ENCODE results near the gene PDCD1.

The PDCD1 gene

DNA sequence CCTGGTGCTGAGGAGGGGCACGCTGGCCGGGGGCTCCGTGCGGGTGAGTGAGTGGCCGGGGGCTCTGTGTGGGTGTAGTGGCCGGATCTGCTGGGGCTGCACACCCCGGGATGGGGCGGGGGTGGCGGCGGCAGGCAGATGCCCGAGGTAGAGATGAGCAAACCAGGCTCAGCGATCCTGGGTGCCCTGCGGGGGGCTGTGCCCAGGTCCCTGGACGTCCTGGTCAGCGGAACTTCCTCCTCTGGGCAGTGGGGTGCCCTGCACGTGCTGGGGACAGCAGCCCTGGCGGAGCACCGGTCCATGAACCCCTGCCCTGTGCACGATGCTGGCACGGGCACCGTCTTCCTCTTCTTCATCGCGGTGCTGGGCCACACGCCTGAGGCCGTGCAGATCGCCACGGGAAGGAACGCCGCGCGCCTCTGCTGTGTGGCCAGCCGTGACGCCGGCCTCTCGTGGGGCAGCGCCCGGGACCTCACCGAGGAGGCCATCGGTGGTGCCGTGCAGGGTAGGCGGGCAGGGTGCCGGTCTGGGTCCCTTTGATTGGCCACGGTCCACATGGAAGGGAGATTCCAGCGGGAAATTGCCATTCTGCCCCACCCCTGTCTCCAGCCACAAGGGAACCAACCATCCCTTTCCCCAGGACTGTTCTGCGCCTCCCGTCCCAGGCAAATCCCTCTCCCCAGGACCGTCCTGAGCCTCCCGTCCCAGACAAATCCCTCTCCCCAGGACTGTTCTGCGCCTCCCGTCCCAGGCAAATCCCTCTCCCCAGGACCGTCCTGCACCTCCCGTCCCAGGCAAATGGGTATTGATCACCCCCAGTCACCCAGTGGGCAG lies 43.8 kb downstream of the PDCD1 start:
- no peak overlapping the region for H3K4me3 ChIP-seq (ENCODE audit: low read depth, low read length)
- TF ChIP-seq CTCF (IDR thresholded peaks at IDR 0.05; ENCODE audit: insufficient read depth, low read depth, low read length, missing control alignments) = no peak
- no peak for DNase-seq (ENCODE audit: low read depth)

DNA sequence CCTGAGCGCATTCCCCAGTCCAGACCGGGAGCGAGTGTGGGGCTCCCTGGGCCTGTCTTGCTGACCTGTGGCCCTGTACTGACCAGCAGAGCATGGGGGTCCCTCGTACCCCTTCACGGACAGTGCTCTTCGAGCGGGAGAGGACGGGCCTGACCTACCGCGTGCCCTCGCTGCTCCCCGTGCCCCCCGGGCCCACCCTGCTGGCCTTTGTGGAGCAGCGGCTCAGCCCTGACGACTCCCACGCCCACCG lies 44.4 kb downstream of the PDCD1 start:
- DNase-seq (ENCODE audit: low read depth) = no peak
- no peak for TF ChIP-seq CTCF (IDR thresholded peaks at IDR 0.05; ENCODE audit: insufficient read depth, low read depth, low read length, missing control alignments)
- no peak overlapping the region for H3K4me3 ChIP-seq (ENCODE audit: low read depth, low read length)

GRCh38 chr2:241813644-241814392 lies 44.9 kb downstream of the PDCD1 start:
- TF ChIP-seq CTCF (IDR thresholded peaks at IDR 0.05; ENCODE audit: insufficient read depth, low read depth, low read length, missing control alignments) = no peak
- no peak overlapping the region for H3K4me3 ChIP-seq (ENCODE audit: low read depth, low read length)
- DNase-seq (ENCODE audit: low read depth) = no peak

DNA sequence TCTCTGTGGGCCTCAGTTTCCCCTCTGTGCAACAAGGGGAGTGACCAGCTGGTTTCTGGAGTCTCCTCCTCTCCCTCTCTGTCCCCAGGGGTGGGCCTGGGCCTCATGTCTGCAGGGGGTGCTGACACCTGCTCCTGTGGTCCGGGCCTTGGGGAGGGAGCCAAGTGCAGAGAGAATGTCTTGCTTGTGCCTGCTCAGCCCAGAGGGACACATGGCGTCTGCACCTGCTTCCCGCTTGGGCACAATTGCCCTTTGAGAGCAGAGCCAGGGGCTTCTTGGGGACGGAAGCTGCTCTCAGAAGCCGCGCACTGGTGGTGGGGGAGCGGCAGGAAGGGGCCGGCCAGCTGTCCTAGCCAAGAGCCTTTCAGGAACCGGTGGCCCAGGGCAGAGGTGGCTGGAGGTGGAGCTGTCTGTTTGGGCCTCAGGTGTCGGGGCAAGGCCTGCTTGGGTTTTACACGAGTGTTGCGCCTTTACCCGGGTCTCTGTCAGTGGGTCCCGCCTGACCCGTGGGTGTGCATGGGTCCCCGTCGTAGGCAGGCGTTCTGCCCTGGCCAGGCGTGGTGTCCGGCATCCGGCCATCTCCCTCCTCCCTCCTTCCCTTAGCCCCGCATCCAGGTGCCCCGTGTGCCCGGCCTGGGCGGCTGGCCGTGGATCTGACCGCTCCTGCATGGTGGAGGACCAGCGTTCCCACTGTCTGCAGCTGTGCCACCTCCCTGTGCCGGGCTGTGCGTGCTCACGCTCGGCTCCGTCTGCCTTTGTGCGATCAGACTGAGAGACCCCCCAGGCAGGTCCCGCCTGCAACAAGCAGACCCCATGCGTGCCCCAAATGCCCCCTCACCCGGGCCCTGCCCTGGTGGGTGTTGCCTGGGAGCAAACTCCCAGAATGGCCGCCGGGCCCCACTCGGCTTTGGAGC lies 45.7 kb downstream of the PDCD1 start:
- no peak for TF ChIP-seq CTCF (IDR thresholded peaks at IDR 0.05; ENCODE audit: insufficient read depth, low read depth, low read length, missing control alignments)
- DNase-seq (ENCODE audit: low read depth) = no peak

DNA sequence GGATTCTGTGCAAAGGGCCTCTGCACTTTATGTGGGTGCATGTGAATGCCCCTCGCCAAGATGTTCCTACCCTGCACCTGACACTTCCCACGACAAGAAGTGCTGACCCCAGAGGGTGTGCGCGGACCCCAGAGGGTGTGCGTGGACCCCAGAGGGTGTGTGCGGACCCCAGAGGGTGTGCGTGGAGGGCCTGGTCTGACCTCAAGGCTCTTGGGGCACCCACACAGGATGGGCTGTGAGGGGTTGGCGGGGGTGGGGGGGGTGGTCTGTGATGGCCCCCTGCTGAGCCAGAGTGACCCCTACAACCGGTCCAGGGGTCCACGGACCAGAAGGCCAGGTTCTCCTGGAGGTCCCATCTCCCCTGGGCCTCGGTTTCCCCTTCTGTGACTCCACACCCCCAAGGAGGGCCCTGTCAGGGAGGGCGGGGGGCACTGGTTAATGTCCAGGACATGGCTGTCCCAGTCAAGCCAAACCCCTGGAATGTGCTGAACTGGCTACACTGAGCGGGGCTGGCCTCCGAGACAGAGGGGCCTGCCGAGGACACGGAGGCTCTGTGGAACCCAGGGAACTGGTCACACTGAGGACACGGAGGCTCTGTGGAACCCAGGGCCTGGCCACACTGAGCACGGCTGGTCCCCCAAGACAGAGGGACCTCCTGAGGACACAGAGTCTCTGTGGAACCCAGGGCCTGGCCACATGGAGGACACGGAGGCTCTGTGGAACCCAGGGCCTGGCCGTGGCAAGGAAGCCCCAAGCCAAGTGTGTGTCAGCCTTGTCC lies 46.6 kb downstream of the PDCD1 start:
- H3K4me3 ChIP-seq (ENCODE audit: low read depth, low read length) = no peak overlapping the region
- DNase-seq (ENCODE audit: low read depth) = no peak
- TF ChIP-seq CTCF (IDR thresholded peaks at IDR 0.05; ENCODE audit: insufficient read depth, low read depth, low read length, missing control alignments) = no peak

More for the DNA sequence above, 45.7 kb downstream of the PDCD1 start:
- no peak overlapping the region for H3K4me3 ChIP-seq (ENCODE audit: low read depth, low read length)
